Esophagus squamous epithelium (tissue), 5 donors: ENCODE measurements around the gene CEP128. TPM values are rescaled to one million over a fixed set of nuclear protein-coding genes. Genes with fewer than 3 reads are reported as not detected.

Source experiments
- DNase-seq: peaks from one replicate; lab custom pipeline; 2025; lab: John Stamatoyannopoulos, UW
- H3K27ac ChIP-seq, 4 donors: fragments of 200-600 bp; sonication (generic); one replicate each; pipeline ENCODE4 v1.5.1; 2016 to 2019; ENCODE audit warnings: mild to moderate bottlenecking in 1 of 4
- H3K27me3 ChIP-seq, 4 donors: fragments of 200-600 bp; sonication (generic); 1 replicate in 3 of 4; 2 replicates in 1 of 4; pipeline versions ENCODE4 v1.5.1 to v1.6.0; 2017 to 2021; ENCODE audit warnings: antibody characterized with exemption in 1 of 4
- H3K36me3 ChIP-seq, 3 donors: fragments of 200-600 bp; sonication (generic); one replicate each; pipeline ENCODE4 v1.5.1; 2016 to 2019
- H3K4me1 ChIP-seq, 3 donors: fragments of 200-600 bp; sonication (generic); one replicate each; pipeline ENCODE4 v1.5.1; 2017 to 2019
- H3K4me3 ChIP-seq, 4 donors: fragments of 200-600 bp; sonication (generic); 1 replicate in 3 of 4; 2 replicates in 1 of 4; pipeline ENCODE4 v1.5.1; 2016 to 2019; ENCODE audit warnings: mild to moderate bottlenecking in 2 of 4, moderate library complexity in 1 of 4
- H3K9me3 ChIP-seq, 3 donors: fragments of 200-600 bp; sonication (generic); one replicate each; pipeline ENCODE4 v1.5.1; 2016 to 2019
- POLR2A ChIP-seq, 4 donors: fragments of 450-650 bp; IDR thresholded peaks; one replicate each; pipeline ENCODE4 v1.6.1; 2017; ENCODE audit warnings: antibody characterized with exemption in 4 of 4, mild to moderate bottlenecking in 4 of 4, moderate library complexity in 3 of 4
- WGBS, 2 donors: methylation state at CpG; one replicate each; pipeline ENCODE4 v1.1.5; 2018; 5-methylcytosine and 5-hydroxymethylcytosine counted together
- intact Hi-C: fragments of 100-400 bp; cut with DNase I; formaldehyde crosslinking; loops from one replicate; pipeline ENCODE4 v1.15.0; 2022
- total RNA-seq, 4 donors: library from RNA; depleted of rRNA; stranded (reverse); fragments of >200 nt; gene quantifications; one replicate each; pipeline ENCODE4 v1.1.0, GENCODE V29; 2016
- TF ChIP-seq, protein P1 (sequence below), 6 experiments: fragments of 450-650 bp in 4 of 6; fragments of 200-600 bp in 2 of 6; sonication (generic) in 2 of 6; IDR thresholded peaks; one replicate each; pipeline ENCODE4 v1.5.1; 2016 to 2019; ENCODE audit warnings: antibody characterized with exemption in 6 of 6, mild to moderate bottlenecking in 4 of 6, moderate library complexity in 4 of 6
- donor health status: DM: yes; HTN: yes; CAD: no.

CEP128 gene
- total RNA-seq, 4 donors from 2014 or later, result 2.0 to 12.6 (median 5.4) TPM

- peaks cover 0 to 34% (median 3%) of the 10 kb centered on the region in 4 donors for H3K27me3 ChIP-seq
- peaks cover 7 to 23% (median 8%) of the 10 kb centered on the region in 3 donors for H3K4me1 ChIP-seq
- no peak for TF ChIP-seq POLR2A (IDR thresholded peaks at IDR 0.05)
- TF ChIP-seq, protein P1, sequence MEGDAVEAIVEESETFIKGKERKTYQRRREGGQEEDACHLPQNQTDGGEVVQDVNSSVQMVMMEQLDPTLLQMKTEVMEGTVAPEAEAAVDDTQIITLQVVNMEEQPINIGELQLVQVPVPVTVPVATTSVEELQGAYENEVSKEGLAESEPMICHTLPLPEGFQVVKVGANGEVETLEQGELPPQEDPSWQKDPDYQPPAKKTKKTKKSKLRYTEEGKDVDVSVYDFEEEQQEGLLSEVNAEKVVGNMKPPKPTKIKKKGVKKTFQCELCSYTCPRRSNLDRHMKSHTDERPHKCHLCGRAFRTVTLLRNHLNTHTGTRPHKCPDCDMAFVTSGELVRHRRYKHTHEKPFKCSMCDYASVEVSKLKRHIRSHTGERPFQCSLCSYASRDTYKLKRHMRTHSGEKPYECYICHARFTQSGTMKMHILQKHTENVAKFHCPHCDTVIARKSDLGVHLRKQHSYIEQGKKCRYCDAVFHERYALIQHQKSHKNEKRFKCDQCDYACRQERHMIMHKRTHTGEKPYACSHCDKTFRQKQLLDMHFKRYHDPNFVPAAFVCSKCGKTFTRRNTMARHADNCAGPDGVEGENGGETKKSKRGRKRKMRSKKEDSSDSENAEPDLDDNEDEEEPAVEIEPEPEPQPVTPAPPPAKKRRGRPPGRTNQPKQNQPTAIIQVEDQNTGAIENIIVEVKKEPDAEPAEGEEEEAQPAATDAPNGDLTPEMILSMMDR (IDR thresholded peaks at IDR 0.05), result no peak
- DNase-seq, result no peak
- no peak overlapping the region for H3K4me3 ChIP-seq
- no peaks in the 10 kb centered on the region for H3K9me3 ChIP-seq
- intact Hi-C loops, result no loop called here
- H3K36me3 ChIP-seq, result no peaks in the 10 kb centered on the region
- WGBS, 2 donors, result 81 to 82% methylated on average over 2 of the region's 2 CpGs
- H3K27ac ChIP-seq, result no peak overlapping the region
Observed at GRCh38 chr14:80958226-80958625, 16.7 kb upstream of the CEP128 start.

GRCh38 chr14:80957613-80958012 lies 16.1 kb upstream of the CEP128 start:
- WGBS, 2 donors, result 81 to 83% methylated on average over 2 of the region's 2 CpGs
- DNase-seq, result no peak
- TF ChIP-seq POLR2A (IDR thresholded peaks at IDR 0.05), result no peak
- TF ChIP-seq, protein P1 (IDR thresholded peaks at IDR 0.05), result no peak

DNA sequence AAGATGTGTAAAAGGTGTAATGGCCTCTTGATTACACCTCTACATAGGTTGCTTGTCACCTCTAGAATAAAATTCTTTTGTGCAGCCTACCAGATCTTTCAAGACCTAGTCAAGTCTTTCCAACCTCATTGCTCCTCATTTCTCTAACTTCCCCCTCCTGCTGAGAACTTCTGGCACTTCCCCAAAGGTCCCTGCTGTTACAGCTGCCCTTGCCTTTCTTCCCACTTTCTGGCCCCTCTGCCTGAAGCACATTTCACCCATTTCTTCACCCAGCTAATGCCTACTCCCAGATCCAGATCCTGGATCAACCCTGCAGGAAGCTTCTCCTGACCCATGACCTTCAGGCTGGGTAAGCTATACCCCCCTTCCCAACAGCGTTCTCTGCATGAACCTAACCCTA lies 15.4 kb upstream of the CEP128 start:
- H3K4me1 ChIP-seq, result peaks cover 7 to 23% (median 8%) of the 10 kb centered on the region in 3 donors
- H3K4me3 ChIP-seq, result no peak overlapping the region
- intact Hi-C loops, result no loop called here
- no peaks in the 10 kb centered on the region for H3K36me3 ChIP-seq
- no peak overlapping the region for H3K27ac ChIP-seq
- no peak for DNase-seq
- H3K27me3 ChIP-seq, result peaks cover 0 to 34% (median 3%) of the 10 kb centered on the region in 4 donors
- H3K9me3 ChIP-seq, result no peaks in the 10 kb centered on the region
- TF ChIP-seq, protein P1 (IDR thresholded peaks at IDR 0.05), result no peak
- no peak for TF ChIP-seq POLR2A (IDR thresholded peaks at IDR 0.05)
- 50 to 91% methylated on average over 1 of the region's 1 CpG for WGBS, 2 donors

More at GRCh38 chr14:80957613-80958012, 16.1 kb upstream of the CEP128 start:
- Histone ChIP-seq H3K4me3 (no peak overlapping the region), H3K27me3 (peaks cover 0 to 34% (median 3%) of the 10 kb centered on the region in 4 donors), H3K9me3 (no peaks in the 10 kb centered on the region), H3K36me3 (no peaks in the 10 kb centered on the region), H3K27ac (no peak overlapping the region), H3K4me1 (peaks cover 7 to 23% (median 8%) of the 10 kb centered on the region in 3 donors)
- intact Hi-C loops, result no loop called here

- no peaks in the 10 kb centered on the region for H3K36me3 ChIP-seq
- H3K4me3 ChIP-seq, result no peak overlapping the region
- H3K27me3 ChIP-seq, result peaks cover 0 to 34% (median 3%) of the 10 kb centered on the region in 4 donors
- no peak overlapping the region for H3K27ac ChIP-seq
- TF ChIP-seq POLR2A (IDR thresholded peaks at IDR 0.05), result no peak
- TF ChIP-seq, protein P1 (IDR thresholded peaks at IDR 0.05), result no peak
- H3K4me1 ChIP-seq, result peaks cover 7 to 23% (median 8%) of the 10 kb centered on the region in 3 donors
- DNase-seq, result no peak
- 69 to 82% methylated on average over 2 of the region's 2 CpGs for WGBS, 2 donors
- intact Hi-C loops, result no loop called here
- no peaks in the 10 kb centered on the region for H3K9me3 ChIP-seq
Observed at GRCh38 chr14:80956102-80956501, 14.6 kb upstream of the CEP128 start.

DNA sequence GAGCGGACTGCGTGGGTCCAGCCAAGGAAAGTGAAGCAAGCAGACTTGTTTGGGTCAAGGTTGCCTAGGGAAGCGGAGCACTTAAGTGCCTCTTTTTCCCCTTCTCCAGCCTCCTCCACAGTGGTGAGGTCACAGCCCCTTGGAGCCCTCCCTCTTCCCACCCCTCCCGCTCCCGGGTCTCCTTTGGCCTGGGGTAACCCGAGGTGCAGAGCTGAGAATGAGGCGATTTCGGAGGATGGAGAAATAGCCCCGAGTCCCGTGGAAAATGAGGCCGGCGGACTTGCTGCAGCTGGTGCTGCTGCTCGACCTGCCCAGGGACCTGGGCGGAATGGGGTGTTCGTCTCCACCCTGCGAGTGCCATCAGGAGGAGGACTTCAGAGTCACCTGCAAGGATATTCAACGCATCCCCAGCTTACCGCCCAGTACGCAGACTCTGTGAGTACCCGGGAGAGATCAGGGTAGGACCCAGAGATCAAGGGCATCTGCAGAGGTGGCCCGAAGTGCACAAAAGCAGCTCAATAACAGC lies 13.9 kb upstream of the CEP128 start, which contains the start of gene TSHR:
Gene TSHR, plus strand, starts transcription at position 206 of the 526 bp plus-strand sequence. Its CDS starts 60 bp downstream, at position 266.
- no peak for DNase-seq
- intact Hi-C loops, result loop anchor here (2.0 kb wide), 1 partner anchor 31 kb away; no protein-coding TSS in a partner anchor
- 33 to 50% methylated on average over 4 to 10 of the region's 21 CpGs for WGBS, 2 donors
- peak within 1 kb of the TSS; percentile 27 to 76 (median 52) for H3K4me3 ChIP-seq
- H3K9me3 ChIP-seq, result no peaks in the 10 kb centered on the region
- peaks cover 0 to 34% (median 3%) of the 10 kb centered on the region in 4 donors for H3K27me3 ChIP-seq
- H3K36me3 ChIP-seq, result no peaks in the 10 kb centered on the region
- peaks cover 7 to 23% (median 8%) of the 10 kb centered on the region in 3 donors for H3K4me1 ChIP-seq
- H3K27ac ChIP-seq, result no peak within 1 kb of the TSS
- no peak for TF ChIP-seq POLR2A (IDR thresholded peaks at IDR 0.05)
